Measurements from ENCODE around the gene TTC13.

Gene TTC13

DNA sequence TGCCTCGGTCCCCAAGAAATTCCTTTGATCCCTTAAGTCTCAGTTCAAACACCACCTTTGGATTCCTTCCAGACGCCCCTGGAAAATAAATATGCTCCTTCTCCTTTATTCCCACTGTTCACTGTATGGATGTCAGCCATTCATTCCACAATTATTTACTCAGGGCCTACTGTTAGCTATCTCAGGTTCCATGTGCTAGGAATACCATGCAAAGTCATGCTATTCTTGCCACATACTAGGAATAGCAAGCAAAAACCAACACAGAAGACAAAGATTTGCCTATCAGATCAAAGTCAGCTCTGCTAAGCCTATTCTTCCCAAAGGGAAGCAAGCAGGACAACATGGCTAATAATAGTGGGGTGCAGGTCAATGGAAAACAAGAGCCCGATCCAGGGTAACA, 29.8 kb downstream of the TTC13 start:
- DNase-seq: no peak

DNA sequence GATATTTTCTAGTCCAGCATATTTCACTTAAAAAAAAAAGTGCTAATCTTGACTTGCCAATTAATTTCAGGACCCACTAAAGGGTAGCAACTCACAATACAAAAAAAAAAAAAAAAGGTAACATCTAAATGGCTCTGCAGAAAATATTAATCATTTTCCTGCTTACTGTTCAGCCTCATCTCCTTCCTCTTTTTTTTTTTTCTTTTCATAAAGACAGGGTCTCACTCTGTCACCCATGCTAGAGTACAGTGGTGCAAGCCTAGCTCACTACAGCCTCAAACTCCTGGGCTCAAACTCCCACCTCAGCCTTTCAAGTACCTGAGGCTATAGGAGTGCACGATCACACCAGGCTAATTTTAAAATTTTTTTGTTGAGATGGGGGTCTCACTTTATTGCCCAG, 30.4 kb downstream of the TTC13 start:
- no peak for DNase-seq

DNA sequence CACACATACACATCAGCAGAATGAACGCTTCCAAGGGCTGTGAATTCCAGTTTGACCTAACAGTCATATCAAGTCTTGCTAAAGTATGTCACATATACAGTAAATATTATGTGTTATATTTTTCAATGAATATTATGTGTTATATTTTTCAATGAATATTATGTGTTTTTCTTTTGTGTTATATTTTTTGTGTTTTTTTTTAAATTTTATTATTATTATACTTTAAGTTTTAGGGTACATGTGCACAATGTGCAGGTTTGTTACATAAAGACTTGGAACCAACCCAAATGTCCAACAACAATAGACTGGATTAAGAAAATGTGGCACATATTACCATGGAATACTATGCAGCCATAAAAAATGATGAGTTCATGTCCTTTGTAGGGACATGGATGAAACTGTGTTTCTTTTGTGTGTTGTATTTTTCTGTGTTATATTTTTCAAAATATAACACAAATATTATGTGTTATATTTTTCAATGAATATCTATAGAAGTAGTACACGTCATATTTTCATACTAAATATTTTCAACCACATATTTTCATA, 35.5 kb downstream of the TTC13 start:
- DNase-seq: no peak

DNA sequence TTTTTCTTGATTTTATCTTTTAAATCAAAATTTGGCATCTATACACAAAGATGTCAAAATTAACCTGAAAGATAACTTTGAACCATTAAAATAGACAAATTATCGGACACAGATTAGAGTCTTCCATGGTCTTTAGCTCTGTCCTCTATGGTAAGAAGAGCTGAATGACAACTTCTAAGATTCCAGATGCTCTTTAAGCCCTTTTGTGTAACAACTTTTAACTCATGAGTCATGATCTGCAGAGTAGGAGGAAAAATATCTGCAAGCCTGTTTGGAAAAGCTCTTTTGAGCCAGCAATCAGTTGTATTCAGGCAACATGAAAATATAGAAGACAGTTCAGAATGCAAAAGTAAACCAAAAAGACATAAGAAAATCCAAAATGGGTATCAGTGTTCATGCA, 37.8 kb downstream of the TTC13 start:
- no peak for DNase-seq

DNA sequence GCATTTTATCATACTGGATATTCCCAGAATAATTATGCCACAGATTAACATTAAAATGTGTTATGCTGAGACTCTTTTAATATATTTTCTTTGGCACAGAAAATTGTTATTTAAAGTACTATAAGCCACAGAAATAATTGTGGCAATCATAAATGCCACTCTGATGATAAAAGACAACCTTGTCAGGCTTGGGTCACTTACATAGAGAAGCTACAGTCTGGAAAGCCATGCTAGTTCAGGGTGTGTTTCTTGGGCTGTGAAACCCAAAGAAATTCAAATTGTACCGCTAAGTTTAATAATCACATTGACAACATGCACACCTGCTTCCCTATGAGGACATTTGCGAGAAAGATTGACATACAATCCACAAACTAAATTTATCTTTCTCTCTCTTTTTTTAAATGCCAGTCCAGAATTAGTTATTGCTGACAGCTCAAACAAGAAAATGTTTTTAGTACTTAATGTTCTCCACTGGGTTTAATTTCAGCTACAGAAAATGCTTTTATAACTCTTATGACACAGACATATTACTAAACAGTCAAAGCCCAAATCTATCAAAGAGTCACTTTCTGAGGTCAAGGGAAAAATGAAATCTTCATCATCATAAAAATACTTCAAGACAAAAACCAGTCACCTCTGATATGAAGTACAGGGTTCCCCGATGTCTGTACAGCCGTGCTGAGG, 38.7 kb downstream of the TTC13 start:
- DNase-seq: no peak

DNA sequence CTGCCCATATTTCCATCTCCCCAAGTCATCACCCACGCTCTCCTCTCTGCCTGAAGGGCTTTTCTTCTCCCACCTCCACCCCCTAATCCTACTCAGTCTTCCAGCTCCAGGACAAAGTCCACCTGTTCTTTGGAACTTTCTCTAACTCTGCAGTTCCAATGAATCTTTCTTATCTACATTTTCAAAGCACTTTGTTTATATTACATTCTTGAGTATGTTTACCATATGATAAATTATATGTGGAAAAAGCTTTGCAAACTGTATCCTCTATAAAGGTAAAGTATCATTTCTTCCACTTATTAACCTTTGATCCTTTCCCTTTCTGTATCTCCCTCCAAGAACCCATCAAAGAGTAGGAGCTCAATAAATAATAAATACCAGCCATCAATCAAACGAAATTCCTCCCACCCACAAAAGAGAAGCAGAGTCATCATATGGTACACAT, 39.7 kb downstream of the TTC13 start:
- DNase-seq: no peak

DNA sequence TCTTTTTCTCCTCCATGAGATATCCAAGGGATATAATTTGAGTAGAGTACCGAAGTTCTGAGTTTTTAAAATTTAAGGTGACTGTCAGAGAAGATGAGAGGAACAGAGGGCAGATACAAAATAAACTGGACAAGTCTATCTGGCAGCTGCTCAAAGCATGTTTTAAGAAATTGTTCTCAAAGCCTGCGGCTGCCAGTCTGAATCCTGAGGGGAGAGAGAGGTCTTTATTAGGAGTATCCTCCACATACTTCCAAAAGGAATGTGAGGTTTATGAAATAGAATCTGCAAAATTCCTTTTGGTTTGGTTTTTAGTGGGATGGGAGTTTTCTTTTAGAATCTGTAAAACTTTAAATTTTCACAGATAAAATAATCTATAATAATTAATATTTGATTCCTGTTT, 41.3 kb downstream of the TTC13 start:
- no peak for DNase-seq

DNA sequence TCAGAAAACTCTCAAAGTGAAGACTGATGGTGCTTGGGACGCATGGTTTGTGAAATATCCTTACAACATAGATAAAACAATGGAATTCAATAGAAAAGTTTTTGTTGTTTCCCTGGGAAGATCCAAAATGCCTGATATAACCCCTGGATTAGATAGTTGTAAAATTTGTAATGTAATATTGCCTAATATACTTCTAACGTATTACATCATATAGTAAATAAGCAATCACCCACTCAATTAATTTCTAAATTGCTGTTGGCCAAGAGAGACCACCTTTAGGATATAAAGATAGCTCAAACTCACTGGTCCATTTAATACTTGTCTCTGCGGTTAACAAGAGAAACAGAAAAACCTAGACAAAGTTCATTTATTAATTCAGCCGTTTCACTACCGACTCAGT, 42.2 kb downstream of the TTC13 start:
- DNase-seq: no peak

DNA sequence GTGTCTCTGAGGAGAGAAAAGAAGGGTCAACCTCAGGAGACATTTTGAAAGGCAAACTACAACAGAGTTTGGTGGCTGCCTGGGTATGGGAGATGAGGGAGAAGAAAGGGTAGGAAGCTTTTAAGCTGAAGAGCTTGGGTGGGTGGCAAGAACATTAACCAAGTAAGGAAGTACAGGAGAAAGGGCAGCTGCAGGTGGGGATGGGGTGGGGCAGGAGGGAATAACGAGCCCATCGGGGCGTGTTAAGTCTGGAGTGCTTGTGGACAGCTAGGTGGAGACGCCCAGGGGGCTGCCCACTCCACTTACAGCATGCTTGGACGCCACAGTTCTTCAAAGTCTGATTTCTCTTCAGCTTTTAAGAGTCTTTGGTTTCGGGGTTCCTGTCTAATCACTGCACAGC, 42.8 kb downstream of the TTC13 start:
- no peak for DNase-seq

DNA sequence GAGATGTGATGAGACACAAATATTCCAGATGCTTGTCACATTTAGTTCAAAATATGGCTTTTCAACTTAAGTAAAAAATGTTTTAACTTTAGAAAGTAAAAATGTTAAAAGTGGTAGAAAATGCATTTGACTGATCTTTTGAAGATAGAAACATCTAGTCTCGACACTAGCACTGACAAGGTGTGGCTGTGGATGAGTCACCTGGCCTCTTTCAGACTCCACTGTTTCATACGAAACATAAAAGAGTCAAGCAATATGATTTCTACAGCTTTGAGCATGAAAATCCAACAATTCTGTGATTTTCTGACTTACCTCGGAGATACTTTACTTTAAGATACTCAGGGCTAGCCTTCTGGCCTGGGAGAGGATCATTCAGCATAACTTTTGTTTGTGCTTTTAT, 47.7 kb downstream of the TTC13 start:
- DNase-seq: no peak

DNA sequence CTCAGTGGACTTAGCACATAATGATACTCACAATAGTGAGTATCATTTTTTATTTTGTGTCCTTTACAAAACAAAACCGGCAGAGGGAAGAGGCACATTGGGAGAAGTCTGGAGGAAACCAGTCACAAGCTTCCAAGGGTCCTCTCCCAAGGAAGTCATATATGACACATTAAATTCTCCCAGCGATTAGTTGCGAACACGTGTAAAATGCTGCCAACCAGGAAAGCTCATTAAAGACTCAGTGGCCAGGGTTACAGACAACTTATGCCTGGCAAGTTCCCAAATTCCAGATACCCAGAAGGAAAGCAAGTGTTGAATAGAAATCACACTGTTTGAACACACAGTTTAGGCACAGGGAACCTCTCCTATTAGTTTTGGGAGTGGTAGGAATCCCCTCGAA, 52.5 kb downstream of the TTC13 start:
- DNase-seq: no peak

DNA sequence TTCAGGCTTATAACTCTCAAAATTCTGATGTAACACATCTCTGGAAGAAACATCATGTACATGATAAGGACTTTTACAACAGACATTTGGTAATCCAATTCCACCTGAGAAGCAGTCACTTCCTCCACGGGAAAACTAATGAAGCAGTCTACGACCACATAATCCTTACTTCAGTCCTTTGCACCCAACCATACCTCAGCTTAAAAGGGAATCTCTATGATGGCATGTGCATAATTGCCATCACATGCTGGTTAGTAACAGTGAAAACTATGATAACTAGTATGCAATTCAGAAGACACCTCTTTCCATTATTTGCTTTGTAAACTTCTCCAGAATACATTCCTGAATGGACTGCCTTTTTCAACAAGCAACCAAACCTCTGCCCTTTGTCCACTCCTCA, 53.1 kb downstream of the TTC13 start:
- no peak for DNase-seq

DNA sequence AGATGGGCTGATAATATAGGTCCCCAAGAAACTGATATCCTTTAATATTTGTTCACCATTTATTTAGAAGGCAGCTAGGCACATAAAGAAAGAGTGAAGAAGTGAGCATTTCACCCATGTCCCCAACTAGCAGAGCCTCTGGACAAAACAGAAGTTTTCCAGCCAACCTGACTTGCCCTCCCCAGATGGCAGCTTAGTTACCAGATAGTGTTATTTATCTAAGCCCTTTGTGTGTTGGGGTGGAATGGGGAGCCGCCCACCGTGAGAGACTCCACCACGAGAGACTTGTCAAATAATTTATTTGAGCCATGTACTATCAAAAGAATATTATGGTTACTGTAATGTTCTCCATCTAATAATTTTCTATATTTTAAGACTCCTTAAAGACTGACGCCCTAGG, 55.5 kb downstream of the TTC13 start:
- no peak for DNase-seq

DNA sequence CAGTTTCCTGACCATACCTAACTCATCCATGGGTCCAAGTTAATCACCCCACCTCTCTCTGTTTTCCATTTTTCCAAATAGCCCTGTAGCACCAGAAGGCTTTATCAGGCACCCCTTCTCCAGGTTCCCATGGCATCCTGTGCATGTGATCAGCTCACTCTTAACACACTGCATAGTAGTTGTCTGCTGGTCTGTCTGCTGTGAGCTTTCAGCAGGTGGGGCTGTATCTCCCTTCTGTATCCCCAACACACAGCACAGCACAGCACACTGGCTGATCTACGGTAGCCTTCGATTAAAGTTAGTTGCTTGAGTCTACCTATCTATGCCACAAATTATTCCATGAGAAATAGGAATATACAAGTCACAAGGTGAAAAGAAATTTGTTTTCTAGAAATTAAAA, 56.0 kb downstream of the TTC13 start:
- no peak for DNase-seq

DNA sequence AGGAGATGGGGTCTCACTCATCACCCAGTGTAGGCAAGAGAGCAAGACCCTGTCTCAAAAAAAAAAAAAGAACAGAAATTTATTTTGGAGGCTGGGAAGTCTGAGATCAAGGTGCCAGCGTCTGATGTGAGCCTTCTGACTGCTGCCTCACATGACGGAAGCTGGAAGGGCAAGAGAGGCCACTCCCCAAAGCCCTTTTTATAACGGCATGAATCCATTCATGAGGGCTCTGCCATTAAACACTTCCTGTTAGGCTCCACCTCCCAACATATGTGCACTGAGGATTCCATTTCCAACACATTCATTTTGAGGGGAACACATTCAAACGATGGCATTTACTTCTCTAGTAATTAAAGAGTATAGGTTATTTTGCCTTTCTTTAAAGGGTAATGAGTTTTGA, 59.5 kb downstream of the TTC13 start:
- no peak for DNase-seq

DNA sequence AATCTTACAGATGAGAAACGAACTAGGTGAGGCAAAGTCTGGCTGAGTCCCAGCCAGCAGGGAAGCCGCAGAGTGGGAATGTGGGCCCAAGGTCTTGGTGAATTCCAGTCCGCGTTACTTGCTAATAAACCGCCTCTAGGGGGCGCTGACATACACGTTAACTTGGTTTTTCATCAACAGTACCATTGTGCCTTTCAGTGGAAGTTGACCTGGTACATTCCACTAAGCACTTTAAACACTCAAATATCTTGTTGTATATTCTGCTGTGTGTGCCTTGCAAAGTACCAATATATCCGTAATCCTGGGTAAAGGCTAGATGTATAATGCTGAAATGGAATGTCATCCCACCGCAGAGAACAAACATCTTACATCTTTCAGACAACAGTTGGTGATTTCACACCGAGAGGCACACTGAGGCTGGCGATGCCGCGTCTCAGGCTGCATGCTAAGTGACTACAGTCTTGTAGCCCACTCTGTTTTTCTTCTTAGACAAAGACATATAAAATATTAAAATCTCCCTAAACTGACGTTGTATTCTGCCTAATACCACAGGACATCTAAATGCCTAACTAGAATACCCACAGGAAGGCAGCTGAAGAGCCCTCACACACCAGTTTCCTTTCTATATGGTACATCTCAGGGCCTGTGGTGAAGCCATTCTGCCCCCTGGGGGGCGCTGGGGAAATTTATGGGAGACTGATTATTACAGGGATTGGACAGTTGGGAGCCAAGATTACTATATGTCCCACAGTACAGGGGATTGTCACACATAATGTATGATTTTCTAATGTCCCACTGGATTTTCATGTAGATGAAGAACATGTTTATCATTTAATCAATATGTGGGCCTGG, 61.2 kb downstream of the TTC13 start:
- DNase-seq: peak in 52 of 58 donors; percentile 5 to 81 (median 41)

DNA sequence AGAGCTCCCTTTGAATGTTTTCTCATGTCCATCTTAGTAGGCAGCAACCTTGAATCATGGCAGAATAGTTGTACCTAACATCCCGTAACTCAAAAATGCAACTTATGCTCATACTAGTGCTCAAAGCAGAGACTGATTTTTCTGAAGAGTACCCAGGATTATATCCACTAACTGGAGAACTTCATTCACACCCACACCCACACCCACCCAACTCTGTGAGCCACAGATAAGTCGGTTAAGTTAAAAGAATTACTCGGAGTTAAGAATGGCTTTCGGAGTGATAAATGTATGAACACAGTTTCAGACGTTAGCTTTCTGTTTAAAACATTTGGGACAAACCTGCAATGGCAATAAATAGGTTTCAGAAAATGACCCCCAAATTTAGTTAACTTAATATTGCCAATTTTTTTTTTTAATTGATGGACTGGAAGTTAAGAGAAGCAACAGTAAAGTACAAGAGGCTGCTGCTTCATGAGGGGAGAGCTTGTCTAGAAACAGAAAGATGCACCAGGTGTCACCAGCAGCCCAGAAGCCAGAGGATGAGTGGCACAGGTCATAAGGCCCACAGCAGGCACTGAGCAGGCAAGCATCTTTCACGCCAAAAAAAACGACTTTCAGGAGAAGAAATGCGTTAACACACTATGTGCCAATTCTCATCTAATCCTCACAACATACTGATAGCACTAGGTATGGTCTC, 61.9 kb downstream of the TTC13 start:
- no peak for DNase-seq

DNA sequence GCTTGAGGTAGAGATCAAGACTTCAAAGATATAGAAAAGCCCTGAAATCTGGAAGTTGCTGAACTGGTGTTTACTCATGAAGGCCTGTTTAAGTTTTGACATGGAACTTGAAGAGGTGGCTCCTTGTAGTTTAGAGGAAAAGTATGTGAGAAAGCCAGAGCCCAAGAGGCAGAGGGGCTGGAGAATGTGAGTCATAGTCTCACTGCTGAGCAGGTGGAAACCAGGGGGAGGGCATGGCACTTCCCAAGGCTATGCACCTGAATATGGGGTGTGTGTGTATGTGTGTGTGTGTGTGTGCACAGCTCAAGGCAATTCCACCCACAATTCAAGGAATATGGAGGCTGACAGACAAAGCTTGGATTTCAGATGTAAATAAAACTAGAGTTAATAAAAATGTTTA, 63.6 kb downstream of the TTC13 start:
- DNase-seq: no peak

DNA sequence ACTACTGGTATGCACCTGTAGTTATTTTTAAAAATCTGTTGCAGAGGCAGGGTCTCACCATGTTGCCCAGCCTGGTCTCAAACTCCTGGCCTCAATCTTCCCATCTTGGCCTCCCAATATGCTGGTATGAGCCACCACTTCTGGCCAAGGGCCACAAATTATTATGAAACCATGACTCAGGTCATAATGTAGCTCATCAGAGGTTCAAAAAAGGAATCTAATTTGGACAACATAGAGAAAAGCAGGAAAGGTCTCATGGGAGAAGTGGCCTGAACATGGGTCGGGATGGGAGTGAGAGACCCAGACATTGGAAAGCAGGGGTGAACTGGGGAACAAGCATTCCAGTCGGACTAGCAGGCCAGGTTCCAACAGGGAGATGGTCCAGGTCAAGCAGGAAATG, 65.2 kb downstream of the TTC13 start:
- no peak for DNase-seq

DNA sequence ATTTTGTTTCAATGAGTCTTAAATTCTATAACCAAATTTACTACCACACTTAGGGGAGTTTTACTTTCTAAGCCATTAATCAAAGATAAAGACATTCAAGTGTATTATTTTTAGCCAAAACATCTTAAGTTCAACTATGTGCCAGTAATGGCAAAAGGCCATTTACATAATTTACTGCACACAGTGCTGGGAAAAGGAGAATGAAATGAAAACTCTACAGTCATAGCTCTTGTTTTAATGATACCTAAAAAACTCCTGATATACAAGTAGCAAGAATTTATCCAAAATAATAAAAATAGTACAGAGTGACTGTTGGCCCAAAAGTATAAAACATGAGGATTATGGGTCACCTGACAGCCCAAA, 67.9 kb downstream of the TTC13 start:
- no peak for DNase-seq

DNA sequence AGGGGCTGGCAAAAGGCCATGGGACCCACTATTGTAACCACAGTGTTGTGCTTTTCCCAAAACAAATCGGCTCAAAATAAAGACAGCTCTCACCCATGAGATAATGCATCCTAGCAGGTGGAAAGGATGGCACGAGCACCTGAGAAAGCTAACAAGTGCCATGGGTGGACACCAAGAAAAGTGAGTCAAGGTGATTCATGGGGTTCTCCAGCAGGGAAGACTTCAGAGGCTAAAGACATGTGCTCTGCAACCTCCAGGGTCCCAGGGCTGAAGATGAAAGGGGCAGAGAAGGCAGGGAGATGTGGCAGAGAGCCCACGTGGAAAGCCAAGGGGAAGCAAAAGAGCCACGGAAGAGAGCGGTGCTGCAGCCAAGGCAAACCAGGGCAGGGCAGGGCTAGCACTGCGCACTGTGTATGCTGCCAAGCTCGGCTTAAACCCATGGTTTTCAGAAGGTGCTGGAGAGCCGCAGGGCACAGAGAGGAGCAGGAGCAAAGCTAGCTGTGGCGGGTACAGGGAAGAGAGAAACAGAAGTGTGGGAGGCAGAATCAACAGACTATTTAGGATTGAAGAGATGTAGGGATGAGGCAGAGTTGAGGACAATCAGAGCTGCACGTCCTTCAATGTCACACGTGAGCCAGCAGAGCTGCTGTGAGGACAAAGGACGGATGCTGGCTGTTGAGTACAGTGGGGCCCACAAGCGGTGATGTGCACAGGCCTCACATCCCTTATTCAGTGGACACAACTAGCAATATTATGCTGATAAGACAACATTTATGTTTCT, 68.5 kb downstream of the TTC13 start:
- peak in 53 of 58 donors; percentile 12 to 92 (median 56) for DNase-seq

Data from anterior cingulate cortex (tissue), 58 donors.